ENCODE measurements around the gene RANGAP1. TPM values are rescaled to one million over a fixed set of nuclear protein-coding genes. Genes with fewer than 3 reads are reported as not detected.

RANGAP1 gene
- total and polyA plus RNA-seq, 2 of the 13 experiments (the other 11 are each of a cell fraction or from before 2014, with no cell fraction given): 51.8 to 83.9 TPM

DNA sequence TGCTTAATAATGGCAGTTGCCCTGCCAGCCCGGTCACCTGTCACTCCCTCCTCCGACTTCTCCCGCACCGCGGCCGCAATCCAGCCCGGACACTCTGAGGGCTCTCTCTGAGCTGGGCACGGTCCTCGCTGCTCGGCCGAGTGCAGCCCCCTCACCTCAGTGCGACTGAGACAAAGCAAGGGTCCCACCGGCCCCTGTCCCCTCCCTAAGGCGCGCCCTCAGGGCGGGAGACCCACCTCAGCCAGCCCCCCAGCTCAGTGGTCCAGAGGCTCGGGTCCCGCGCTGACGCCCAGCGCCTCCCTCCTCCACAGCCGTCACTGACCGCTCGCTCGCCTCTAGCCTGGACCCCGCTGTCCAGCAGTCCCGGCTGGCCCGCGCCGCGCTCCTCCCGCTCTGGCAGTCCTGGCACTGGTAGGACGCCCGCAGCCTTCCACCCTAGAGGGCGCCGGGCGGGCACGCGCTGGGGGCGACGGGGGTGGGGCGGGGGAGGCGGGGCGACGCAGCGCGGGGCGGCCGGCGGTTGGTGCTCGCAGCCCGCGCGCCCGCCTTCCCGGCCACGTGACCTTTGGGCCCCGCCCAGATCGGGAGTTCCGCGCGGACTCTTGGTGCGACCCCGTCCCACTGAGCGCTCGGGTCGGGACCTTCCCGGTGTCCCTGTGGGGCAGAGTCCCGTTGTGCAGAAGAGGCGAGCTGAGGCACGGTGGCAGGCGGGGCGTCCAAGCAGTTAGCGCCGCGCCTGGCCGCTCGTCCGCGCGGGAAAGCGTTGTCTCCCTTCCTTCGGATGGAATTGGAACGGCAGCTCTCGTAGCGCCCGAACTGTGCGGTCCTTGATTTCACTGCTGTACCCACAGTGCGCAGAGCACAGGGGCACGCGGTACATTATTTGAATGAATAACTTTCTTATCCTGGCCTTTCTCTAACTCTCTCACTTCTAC lies 88.7 kb downstream of the RANGAP1 start (continued):
- no peak for TF ChIP-seq ZNF496 (CRISPR knock-in tag; IDR thresholded peaks at IDR 0.05; ENCODE audit: insufficient replicate concordance)
- no peak for TF ChIP-seq ZBTB43 (CRISPR knock-in tag; conservative IDR thresholded peaks at IDR 0.05)
- TF ChIP-seq, protein P1, sequence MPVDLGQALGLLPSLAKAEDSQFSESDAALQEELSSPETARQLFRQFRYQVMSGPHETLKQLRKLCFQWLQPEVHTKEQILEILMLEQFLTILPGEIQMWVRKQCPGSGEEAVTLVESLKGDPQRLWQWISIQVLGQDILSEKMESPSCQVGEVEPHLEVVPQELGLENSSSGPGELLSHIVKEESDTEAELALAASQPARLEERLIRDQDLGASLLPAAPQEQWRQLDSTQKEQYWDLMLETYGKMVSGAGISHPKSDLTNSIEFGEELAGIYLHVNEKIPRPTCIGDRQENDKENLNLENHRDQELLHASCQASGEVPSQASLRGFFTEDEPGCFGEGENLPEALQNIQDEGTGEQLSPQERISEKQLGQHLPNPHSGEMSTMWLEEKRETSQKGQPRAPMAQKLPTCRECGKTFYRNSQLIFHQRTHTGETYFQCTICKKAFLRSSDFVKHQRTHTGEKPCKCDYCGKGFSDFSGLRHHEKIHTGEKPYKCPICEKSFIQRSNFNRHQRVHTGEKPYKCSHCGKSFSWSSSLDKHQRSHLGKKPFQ (CRISPR knock-in tag; IDR thresholded peaks at IDR 0.05; ENCODE audit: insufficient replicate concordance): no peak
- TF ChIP-seq CHCHD3 (CRISPR knock-in tag; IDR thresholded peaks at IDR 0.05): no peak
- no peak for TF ChIP-seq ERF (CRISPR knock-in tag; IDR thresholded peaks at IDR 0.05)
- TF ChIP-seq TAF15 (IDR thresholded peaks at IDR 0.05; ENCODE audit: low read depth, low read length, poor library complexity, severe bottlenecking): no peak
- no peak for TF ChIP-seq NFIB (CRISPR knock-in tag; IDR thresholded peaks at IDR 0.05; ENCODE audit: borderline replicate concordance)
- TF ChIP-seq, protein P2, sequence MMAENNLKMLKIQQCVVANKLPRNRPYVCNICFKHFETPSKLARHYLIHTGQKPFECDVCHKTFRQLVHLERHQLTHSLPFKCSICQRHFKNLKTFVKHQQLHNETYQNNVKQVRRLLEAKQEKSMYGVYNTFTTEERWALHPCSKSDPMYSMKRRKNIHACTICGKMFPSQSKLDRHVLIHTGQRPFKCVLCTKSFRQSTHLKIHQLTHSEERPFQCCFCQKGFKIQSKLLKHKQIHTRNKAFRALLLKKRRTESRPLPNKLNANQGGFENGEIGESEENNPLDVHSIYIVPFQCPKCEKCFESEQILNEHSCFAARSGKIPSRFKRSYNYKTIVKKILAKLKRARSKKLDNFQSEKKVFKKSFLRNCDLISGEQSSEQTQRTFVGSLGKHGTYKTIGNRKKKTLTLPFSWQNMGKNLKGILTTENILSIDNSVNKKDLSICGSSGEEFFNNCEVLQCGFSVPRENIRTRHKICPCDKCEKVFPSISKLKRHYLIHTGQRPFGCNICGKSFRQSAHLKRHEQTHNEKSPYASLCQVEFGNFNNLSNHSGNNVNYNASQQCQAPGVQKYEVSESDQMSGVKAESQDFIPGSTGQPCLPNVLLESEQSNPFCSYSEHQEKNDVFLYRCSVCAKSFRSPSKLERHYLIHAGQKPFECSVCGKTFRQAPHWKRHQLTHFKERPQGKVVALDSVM (CRISPR knock-in tag; IDR thresholded peaks at IDR 0.05): 0 out of 2 replicates have a peak, but pooled peaks have one; percentile 6
- TF ChIP-seq ETS1 (CRISPR knock-in tag; IDR thresholded peaks at IDR 0.05): no peak
- no peak for TF ChIP-seq ZNF101 (CRISPR knock-in tag; IDR thresholded peaks at IDR 0.05; ENCODE audit: borderline replicate concordance, low read depth)
- TF ChIP-seq, protein P3, sequence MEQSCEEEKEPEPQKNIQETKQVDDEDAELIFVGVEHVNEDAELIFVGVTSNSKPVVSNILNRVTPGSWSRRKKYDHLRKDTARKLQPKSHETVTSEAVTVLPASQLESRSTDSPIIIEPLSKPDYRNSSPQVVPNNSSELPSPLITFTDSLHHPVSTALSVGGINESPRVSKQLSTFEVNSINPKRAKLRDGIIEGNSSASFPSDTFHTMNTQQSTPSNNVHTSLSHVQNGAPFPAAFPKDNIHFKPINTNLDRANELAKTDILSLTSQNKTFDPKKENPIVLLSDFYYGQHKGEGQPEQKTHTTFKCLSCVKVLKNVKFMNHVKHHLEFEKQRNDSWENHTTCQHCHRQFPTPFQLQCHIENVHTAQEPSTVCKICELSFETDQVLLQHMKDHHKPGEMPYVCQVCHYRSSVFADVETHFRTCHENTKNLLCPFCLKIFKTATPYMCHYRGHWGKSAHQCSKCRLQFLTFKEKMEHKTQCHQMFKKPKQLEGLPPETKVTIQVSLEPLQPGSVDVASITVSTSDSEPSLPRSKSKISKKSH (CRISPR knock-in tag; IDR thresholded peaks at IDR 0.05; ENCODE audit: borderline replicate concordance): no peak
- TF ChIP-seq NFE2L1 (CRISPR knock-in tag; IDR thresholded peaks at IDR 0.05; ENCODE audit: borderline replicate concordance): no peak
- no peak for TF ChIP-seq ISX (CRISPR knock-in tag; conservative IDR thresholded peaks at IDR 0.05)
- no peak for TF ChIP-seq ZNF432 (CRISPR knock-in tag; IDR thresholded peaks at IDR 0.05; ENCODE audit: borderline replicate concordance)
- TF ChIP-seq, protein P4, sequence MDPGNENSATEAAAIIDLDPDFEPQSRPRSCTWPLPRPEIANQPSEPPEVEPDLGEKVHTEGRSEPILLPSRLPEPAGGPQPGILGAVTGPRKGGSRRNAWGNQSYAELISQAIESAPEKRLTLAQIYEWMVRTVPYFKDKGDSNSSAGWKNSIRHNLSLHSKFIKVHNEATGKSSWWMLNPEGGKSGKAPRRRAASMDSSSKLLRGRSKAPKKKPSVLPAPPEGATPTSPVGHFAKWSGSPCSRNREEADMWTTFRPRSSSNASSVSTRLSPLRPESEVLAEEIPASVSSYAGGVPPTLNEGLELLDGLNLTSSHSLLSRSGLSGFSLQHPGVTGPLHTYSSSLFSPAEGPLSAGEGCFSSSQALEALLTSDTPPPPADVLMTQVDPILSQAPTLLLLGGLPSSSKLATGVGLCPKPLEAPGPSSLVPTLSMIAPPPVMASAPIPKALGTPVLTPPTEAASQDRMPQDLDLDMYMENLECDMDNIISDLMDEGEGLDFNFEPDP (CRISPR knock-in tag; conservative IDR thresholded peaks at IDR 0.05): no peak
- TF ChIP-seq RAD51 (IDR thresholded peaks at IDR 0.05; ENCODE audit: borderline replicate concordance): peak; percentile 86
- no peak for TF ChIP-seq PHF20 (CRISPR knock-in tag; IDR thresholded peaks at IDR 0.05)
